ENCODE results near the gene NCKAP1.

GRCh38 chr2:183033951-183034350 lies 4.3 kb downstream of the NCKAP1 start:
- TF ChIP-seq CREB1 (CRISPR knock-in tag; IDR thresholded peaks at IDR 0.05): no peak
- TF ChIP-seq CBFB (CRISPR knock-in tag; IDR thresholded peaks at IDR 0.05; ENCODE audit: low read depth): no peak
- TF ChIP-seq, protein P1, sequence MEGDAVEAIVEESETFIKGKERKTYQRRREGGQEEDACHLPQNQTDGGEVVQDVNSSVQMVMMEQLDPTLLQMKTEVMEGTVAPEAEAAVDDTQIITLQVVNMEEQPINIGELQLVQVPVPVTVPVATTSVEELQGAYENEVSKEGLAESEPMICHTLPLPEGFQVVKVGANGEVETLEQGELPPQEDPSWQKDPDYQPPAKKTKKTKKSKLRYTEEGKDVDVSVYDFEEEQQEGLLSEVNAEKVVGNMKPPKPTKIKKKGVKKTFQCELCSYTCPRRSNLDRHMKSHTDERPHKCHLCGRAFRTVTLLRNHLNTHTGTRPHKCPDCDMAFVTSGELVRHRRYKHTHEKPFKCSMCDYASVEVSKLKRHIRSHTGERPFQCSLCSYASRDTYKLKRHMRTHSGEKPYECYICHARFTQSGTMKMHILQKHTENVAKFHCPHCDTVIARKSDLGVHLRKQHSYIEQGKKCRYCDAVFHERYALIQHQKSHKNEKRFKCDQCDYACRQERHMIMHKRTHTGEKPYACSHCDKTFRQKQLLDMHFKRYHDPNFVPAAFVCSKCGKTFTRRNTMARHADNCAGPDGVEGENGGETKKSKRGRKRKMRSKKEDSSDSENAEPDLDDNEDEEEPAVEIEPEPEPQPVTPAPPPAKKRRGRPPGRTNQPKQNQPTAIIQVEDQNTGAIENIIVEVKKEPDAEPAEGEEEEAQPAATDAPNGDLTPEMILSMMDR (IDR thresholded peaks at IDR 0.05): no peak
- TF ChIP-seq ATF2 (CRISPR knock-in tag; IDR thresholded peaks at IDR 0.05; ENCODE audit: borderline replicate concordance, low read depth): no peak
- TF ChIP-seq EMX1 (CRISPR knock-in tag; IDR thresholded peaks at IDR 0.05): no peak
- no peak for TF ChIP-seq CDX4 (CRISPR knock-in tag; IDR thresholded peaks at IDR 0.05; ENCODE audit: borderline replicate concordance)
- no peak for TF ChIP-seq USF2 (CRISPR knock-in tag; IDR thresholded peaks at IDR 0.05)
- no peak for TF ChIP-seq MLX (CRISPR knock-in tag; IDR thresholded peaks at IDR 0.05)
- no peak for TF ChIP-seq STAT6 (CRISPR knock-in tag; conservative IDR thresholded peaks at IDR 0.05; ENCODE audit: low read depth)
- TF ChIP-seq, protein P2, sequence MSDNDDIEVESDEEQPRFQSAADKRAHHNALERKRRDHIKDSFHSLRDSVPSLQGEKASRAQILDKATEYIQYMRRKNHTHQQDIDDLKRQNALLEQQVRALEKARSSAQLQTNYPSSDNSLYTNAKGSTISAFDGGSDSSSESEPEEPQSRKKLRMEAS (CRISPR knock-in tag; IDR thresholded peaks at IDR 0.05): no peak

Data from WTC11 (cell line).